Measurements from ENCODE around the gene PLBD1.

- TF ChIP-seq, protein P1, sequence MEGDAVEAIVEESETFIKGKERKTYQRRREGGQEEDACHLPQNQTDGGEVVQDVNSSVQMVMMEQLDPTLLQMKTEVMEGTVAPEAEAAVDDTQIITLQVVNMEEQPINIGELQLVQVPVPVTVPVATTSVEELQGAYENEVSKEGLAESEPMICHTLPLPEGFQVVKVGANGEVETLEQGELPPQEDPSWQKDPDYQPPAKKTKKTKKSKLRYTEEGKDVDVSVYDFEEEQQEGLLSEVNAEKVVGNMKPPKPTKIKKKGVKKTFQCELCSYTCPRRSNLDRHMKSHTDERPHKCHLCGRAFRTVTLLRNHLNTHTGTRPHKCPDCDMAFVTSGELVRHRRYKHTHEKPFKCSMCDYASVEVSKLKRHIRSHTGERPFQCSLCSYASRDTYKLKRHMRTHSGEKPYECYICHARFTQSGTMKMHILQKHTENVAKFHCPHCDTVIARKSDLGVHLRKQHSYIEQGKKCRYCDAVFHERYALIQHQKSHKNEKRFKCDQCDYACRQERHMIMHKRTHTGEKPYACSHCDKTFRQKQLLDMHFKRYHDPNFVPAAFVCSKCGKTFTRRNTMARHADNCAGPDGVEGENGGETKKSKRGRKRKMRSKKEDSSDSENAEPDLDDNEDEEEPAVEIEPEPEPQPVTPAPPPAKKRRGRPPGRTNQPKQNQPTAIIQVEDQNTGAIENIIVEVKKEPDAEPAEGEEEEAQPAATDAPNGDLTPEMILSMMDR (IDR thresholded peaks at IDR 0.05) = no peak
- TF ChIP-seq EP300 (IDR thresholded peaks at IDR 0.05; ENCODE audit: low read depth) (no peak), POLR2A (IDR thresholded peaks at IDR 0.05) (no peak), POLR2AphosphoS5 (IDR thresholded peaks at IDR 0.05) (no peak)
These were observed 93.9 kb downstream of the PLBD1 start for GRCh38 chr12:14473707-14474287.

All from transverse colon (tissue), 4 donors.